LoVo (cell line): ENCODE results near the gene WWOX.

Experiments used
- DNase-seq: peaks from one replicate; pipeline ENCODE4 v3.0.0-alpha.2; 2016; ENCODE audit warnings: low spot score

The WWOX gene

GRCh38 chr16:78142788-78143187, 43.3 kb downstream of the WWOX start:
- no peak for DNase-seq

GRCh38 chr16:78146807-78147206, 47.4 kb downstream of the WWOX start:
- DNase-seq, result no peak

GRCh38 chr16:78147911-78148401, 48.5 kb downstream of the WWOX start:
- DNase-seq, result no peak

- no peak for DNase-seq
These were observed 50.8 kb downstream of the WWOX start for GRCh38 chr16:78150233-78150632.

- no peak for DNase-seq
These were observed 55.4 kb downstream of the WWOX start for GRCh38 chr16:78154729-78155461.

- no peak for DNase-seq
These were observed 56.4 kb downstream of the WWOX start for GRCh38 chr16:78155791-78156345.

- DNase-seq, result no peak
These were observed 61.7 kb downstream of the WWOX start for GRCh38 chr16:78161023-78161729.

GRCh38 chr16:78163772-78164670, 64.6 kb downstream of the WWOX start:
- DNase-seq, result no peak

GRCh38 chr16:78170494-78170933, 71.1 kb downstream of the WWOX start:
- DNase-seq, result no peak

- DNase-seq, result no peak
These were observed 75.8 kb downstream of the WWOX start for GRCh38 chr16:78175287-78175686.

GRCh38 chr16:78176435-78176834, 77.0 kb downstream of the WWOX start:
- no peak for DNase-seq

GRCh38 chr16:78177218-78177617, 77.8 kb downstream of the WWOX start:
- DNase-seq, result no peak

GRCh38 chr16:78177987-78178386, 78.5 kb downstream of the WWOX start:
- no peak for DNase-seq

GRCh38 chr16:78179666-78180065, 80.2 kb downstream of the WWOX start:
- DNase-seq, result no peak

- no peak for DNase-seq
These were observed 80.9 kb downstream of the WWOX start for GRCh38 chr16:78180349-78180748.

- DNase-seq, result no peak
These were observed 84.2 kb downstream of the WWOX start for GRCh38 chr16:78183437-78184237.

- peak; percentile 52 for DNase-seq
These were observed 85.1 kb downstream of the WWOX start for GRCh38 chr16:78184238-78185183.

- DNase-seq, result no peak
These were observed 89.7 kb downstream of the WWOX start for GRCh38 chr16:78189121-78189520.

GRCh38 chr16:78192734-78193488, 93.5 kb downstream of the WWOX start:
- no peak for DNase-seq
